Left kidney (tissue), 2 donors: ENCODE results near the gene FIBCD1. TPM values are rescaled to one million over a fixed set of nuclear protein-coding genes. Genes with fewer than 3 reads are reported as not detected.
"Not testable (repeated sequence)": the region's sequence is repeated elsewhere in the genome, so short reads cannot be mapped to it uniquely, and the experiment has no call there.

Experiments used
- DNase-seq: peaks from one replicate; pipeline ENCODE4 v3.0.0-alpha.2; 2013
- polyA plus RNA-seq: library from polyadenylated mRNA; unstranded; fragments of 120-200 nt; gene quantifications from one replicate; pipeline ENCODE4 v1.2.1, GENCODE V29; 2013; ENCODE audit not compliant: insufficient read length

The FIBCD1 gene
- polyA plus RNA-seq, 1 donor: 0.08 TPM

GRCh38 chr9:130973686-130974281 lies 34.7 kb upstream of the FIBCD1 start:
- no peak for DNase-seq

GRCh38 chr9:130972957-130973685 lies 34.1 kb upstream of the FIBCD1 start:
- no peak for DNase-seq

- no peak for DNase-seq
Observed at GRCh38 chr9:130972277-130972956, 33.4 kb upstream of the FIBCD1 start.

- no peak for DNase-seq
Observed at GRCh38 chr9:130971294-130971849, 32.3 kb upstream of the FIBCD1 start.

- DNase-seq: no peak
Observed at GRCh38 chr9:130970855-130971254, 31.8 kb upstream of the FIBCD1 start.

- DNase-seq: no peak
Observed at GRCh38 chr9:130970052-130970451, 31.0 kb upstream of the FIBCD1 start.

- DNase-seq: no peak
Observed at GRCh38 chr9:130965680-130966079, 26.6 kb upstream of the FIBCD1 start.

- DNase-seq: no peak
Observed at GRCh38 chr9:130963916-130964315, 24.9 kb upstream of the FIBCD1 start.

GRCh38 chr9:130963337-130963908 lies 24.4 kb upstream of the FIBCD1 start:
- DNase-seq: no peak

- DNase-seq: no peak
Observed at GRCh38 chr9:130962418-130963316, 23.6 kb upstream of the FIBCD1 start.

- DNase-seq: no peak
Observed at GRCh38 chr9:130961511-130962300, 22.7 kb upstream of the FIBCD1 start.

GRCh38 chr9:130960522-130961378 lies 21.7 kb upstream of the FIBCD1 start:
- no peak for DNase-seq

GRCh38 chr9:130959809-130960334 lies 20.8 kb upstream of the FIBCD1 start:
- no peak for DNase-seq

- not testable (repeated sequence) for DNase-seq
Observed at GRCh38 chr9:130958564-130958963, 19.5 kb upstream of the FIBCD1 start.

- no peak for DNase-seq
Observed at GRCh38 chr9:130957451-130958203, 18.6 kb upstream of the FIBCD1 start.

GRCh38 chr9:130956636-130957450 lies 17.8 kb upstream of the FIBCD1 start:
- DNase-seq: no peak

GRCh38 chr9:130955947-130956621 lies 17.0 kb upstream of the FIBCD1 start:
- DNase-seq: peak; percentile 53
